ENCODE results near the gene OAS3. TPM values are rescaled to one million over a fixed set of nuclear protein-coding genes. Genes with fewer than 3 reads are reported as not detected.
"Not testable (repeated sequence)": the region's sequence is repeated elsewhere in the genome, so short reads cannot be mapped to it uniquely, and the experiment has no call there.

Gene OAS3
- total RNA-seq, 1 donor from 2014 or later: 6.4 TPM

DNA sequence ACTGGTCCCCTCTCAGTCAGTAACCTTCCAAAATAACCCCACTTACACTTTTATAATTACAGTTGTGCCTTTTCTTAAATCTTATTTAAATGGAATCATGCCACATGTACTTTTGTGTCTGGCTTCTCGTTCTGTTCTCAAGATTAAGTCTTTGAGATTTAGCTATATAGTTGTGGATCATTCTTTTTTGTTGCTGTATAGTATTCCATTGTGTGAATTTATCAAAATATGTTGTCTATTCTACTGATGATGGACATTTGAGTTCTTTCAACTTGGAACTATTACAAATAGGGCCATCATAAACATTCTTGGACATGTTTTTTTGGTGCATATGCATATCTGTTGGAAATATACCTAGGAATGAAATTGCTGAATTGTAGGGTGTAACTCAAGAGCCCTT is 9.0 kb downstream of the OAS3 start:
- intact Hi-C loops (cut with DNase I): no loop called here
- DNase-seq (ENCODE audit: low spot score): no peak

DNA sequence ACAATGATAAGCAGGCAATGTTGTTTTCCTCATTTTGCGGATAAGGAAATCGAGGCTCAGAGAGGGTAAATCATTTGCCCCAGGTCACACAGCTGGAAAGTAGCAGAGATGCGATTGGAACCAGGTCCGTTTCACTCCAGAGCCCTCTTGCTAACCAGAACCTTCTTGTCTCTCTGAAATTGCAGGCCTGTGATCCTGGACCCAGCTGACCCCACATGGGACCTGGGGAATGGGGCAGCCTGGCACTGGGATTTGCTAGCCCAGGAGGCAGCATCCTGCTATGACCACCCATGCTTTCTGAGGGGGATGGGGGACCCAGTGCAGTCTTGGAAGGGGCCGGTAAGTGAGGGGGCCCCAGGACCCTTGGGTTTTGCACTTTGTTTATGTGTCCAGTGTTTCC is 9.5 kb downstream of the OAS3 start:
- no peak for DNase-seq (ENCODE audit: low spot score)
- intact Hi-C loops (cut with DNase I): no loop called here

DNA sequence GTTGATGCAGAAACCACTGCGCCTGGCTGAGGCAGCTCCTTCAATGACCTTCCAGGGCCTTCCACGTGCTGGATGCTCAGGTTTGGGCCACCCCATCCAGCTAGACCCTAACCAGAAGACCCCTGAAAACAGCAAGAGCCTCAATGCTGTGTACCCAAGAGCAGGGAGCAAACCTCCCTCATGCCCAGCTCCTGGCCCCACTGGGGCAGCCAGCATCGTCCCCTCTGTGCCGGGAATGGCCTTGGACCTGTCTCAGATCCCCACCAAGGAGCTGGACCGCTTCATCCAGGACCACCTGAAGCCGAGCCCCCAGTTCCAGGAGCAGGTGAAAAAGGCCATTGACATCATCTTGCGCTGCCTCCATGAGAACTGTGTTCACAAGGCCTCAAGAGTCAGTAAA is 10.5 kb downstream of the OAS3 start:
- intact Hi-C loops (cut with DNase I): no loop called here
- no peak for DNase-seq (ENCODE audit: low spot score)

DNA sequence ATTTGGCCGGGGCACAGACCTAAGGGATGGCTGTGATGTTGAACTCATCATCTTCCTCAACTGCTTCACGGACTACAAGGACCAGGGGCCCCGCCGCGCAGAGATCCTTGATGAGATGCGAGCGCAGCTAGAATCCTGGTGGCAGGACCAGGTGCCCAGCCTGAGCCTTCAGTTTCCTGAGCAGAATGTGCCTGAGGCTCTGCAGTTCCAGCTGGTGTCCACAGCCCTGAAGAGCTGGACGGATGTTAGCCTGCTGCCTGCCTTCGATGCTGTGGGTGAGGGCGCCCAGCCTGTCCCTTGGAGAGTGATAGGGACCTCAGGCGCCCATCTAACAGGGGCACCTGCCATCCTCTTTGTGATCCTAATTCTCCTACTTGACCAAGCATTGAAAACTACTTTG is 12.4 kb downstream of the OAS3 start:
- intact Hi-C loops (cut with DNase I): no loop called here
- DNase-seq (ENCODE audit: low spot score): no peak

DNA sequence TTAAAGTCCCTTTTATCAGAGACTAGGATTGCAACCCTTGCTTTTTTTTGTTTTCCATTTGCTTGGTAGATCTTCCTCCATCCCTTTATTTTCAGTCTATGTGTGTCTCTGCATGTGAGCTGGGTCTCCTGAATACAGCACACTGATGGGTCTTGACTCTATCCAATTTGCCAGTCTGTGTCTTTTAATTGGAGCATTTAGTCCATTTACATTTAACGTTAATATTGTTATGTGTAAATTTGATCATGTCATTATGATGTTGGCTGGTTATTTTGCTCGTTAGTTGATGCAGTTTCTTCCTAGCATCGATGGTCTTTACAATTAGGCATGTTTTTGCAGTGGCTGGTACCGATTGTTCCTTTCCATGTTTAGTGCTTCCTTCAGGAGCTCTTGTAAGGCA is 18.9 kb downstream of the OAS3 start:
- DNase-seq (ENCODE audit: low spot score); intact Hi-C loops (cut with DNase I): not testable (repeated sequence)

DNA sequence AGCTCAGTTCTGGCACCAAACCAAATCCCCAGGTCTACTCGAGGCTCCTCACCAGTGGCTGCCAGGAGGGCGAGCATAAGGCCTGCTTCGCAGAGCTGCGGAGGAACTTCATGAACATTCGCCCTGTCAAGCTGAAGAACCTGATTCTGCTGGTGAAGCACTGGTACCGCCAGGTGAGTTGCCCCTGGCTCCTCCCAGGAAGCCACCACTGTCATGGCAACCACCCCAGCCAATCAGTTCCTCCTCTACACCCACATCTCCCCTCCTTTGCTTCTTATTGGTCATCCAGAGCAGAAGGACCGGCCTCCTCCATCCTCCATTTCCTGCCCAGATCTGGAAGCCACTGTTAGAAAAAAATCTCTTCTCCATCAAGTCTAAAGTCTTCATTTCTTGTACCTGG is 22.8 kb downstream of the OAS3 start:
- DNase-seq (ENCODE audit: low spot score): peak; percentile 20
- intact Hi-C loops (cut with DNase I): no loop called here

DNA sequence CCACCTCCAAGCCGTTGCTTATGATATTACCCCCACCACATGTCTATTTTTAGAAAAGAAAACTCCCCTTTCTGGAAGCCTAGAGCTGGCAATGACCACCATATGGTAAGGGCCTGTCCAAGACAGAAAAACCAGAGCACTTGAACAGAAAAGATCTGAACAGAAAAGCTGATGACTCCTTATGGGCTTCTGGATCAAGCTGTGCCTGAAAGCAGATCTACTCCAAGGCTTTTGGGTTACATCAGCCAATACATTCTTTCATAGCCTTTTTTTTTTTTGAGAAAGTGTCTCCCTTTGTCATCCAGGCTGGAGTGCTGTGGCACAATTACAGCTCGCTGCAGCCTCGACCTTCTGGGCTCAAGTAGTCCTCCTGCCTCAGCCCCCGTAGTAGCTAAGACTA is 23.3 kb downstream of the OAS3 start:
- intact Hi-C loops (cut with DNase I): no loop called here
- no peak for DNase-seq (ENCODE audit: low spot score)

DNA sequence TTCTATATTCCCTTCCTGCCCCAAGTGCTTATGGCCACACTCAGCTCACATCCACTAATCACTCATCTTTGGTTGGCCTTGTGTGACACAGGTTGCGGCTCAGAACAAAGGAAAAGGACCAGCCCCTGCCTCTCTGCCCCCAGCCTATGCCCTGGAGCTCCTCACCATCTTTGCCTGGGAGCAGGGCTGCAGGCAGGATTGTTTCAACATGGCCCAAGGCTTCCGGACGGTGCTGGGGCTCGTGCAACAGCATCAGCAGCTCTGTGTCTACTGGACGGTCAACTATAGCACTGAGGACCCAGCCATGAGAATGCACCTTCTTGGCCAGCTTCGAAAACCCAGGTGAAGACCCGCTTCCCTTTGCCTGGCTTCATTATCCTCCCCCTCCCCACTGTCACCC is 24.3 kb downstream of the OAS3 start:
- peak; percentile 35 for DNase-seq (ENCODE audit: low spot score)
- intact Hi-C loops (cut with DNase I): no loop called here

DNA sequence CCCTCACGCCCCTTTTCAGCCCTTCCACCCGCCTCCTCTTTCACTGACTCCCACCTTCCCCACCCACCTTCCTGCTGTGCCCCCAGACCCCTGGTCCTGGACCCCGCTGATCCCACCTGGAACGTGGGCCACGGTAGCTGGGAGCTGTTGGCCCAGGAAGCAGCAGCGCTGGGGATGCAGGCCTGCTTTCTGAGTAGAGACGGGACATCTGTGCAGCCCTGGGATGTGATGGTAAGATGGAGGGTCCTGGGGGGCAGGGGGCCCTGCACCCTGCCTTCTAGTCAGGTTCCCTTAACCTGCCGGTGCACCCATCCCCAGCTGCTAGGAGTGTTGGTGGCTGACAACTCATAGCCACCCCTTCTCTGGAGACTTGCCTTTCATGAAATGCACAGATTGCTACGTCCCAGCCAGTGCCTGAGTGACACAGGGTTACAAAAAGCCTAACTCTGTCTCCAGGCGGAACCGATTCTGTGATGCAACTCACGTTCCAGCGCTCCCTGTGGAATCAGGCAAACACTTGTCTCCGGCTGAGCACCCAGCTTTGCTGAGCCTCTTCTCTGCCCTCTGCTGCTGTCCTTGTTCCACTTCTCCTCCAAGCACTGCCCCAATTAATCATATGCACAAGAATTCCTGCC is 25.1 kb downstream of the OAS3 start:
- peak; percentile 33 for DNase-seq (ENCODE audit: low spot score)
- intact Hi-C loops (cut with DNase I): no loop called here

DNA sequence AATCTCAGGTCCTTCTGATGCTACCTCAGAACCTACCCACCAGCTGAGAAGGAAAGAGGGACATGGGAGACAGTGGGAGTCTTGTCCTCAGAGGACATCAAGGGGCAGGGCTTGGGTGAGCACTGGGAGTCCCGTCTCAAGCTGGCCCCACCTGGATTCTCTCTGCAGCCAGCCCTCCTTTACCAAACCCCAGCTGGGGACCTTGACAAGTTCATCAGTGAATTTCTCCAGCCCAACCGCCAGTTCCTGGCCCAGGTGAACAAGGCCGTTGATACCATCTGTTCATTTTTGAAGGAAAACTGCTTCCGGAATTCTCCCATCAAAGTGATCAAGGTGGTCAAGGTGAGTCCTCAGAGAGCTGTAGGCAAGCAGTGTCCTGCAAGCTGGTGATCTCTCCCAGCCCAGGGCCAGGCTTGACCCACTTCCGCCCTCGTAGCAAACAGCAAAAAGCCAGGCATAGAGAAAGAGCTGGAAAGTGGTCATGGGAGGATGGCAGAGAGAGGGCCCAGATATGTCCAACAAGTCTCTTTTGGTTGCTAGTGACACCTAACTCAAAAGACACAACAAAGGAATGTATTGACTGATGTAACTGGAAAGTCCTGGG is 25.9 kb downstream of the OAS3 start:
- DNase-seq (ENCODE audit: low spot score): peak; percentile 33
- intact Hi-C loops (cut with DNase I): no loop called here

DNA sequence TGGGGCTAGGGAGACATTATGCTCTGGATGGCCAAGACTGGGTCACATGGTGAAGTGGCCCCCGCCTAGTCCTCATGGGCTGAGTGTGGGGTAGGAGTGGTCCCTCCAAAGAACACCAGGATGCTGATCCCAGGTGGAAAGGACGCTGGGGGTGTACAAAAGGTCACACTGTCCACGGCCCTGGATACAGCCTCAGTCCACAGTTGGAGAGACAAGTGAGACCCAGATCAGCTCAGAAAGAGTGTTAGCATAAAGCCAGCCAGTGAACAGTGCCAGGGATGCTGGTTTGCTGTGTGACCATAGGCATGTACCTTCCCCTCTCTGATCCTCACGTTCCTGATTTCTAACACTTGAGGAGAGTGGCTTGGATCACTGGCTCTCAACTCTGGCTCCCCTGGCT is 26.6 kb downstream of the OAS3 start:
- DNase-seq (ENCODE audit: low spot score): peak; percentile 68
- intact Hi-C loops (cut with DNase I): no loop called here

DNA sequence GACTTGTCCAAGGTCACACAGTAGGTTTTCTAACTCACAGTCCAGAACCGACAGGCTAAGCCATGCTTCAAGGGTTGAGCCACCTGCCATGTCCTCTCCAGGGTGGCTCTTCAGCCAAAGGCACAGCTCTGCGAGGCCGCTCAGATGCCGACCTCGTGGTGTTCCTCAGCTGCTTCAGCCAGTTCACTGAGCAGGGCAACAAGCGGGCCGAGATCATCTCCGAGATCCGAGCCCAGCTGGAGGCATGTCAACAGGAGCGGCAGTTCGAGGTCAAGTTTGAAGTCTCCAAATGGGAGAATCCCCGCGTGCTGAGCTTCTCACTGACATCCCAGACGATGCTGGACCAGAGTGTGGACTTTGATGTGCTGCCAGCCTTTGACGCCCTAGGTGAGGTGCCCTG is 27.4 kb downstream of the OAS3 start:
- intact Hi-C loops (cut with DNase I): no loop called here
- peak; percentile 58 for DNase-seq (ENCODE audit: low spot score)

DNA sequence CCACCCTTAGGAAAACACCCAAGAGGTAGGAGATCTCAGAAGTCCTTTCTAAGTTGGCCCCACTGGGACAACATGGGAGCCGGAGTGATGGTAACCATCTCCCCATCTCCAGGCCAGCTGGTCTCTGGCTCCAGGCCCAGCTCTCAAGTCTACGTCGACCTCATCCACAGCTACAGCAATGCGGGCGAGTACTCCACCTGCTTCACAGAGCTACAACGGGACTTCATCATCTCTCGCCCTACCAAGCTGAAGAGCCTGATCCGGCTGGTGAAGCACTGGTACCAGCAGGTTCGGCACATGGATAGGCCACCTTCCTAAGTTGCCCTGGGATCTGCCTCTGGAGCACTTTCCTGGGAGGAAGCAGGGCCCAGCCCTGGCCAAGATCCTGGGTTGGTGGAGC is 29.0 kb downstream of the OAS3 start:
- intact Hi-C loops (cut with DNase I): no loop called here
- DNase-seq (ENCODE audit: low spot score): peak; percentile 22

DNA sequence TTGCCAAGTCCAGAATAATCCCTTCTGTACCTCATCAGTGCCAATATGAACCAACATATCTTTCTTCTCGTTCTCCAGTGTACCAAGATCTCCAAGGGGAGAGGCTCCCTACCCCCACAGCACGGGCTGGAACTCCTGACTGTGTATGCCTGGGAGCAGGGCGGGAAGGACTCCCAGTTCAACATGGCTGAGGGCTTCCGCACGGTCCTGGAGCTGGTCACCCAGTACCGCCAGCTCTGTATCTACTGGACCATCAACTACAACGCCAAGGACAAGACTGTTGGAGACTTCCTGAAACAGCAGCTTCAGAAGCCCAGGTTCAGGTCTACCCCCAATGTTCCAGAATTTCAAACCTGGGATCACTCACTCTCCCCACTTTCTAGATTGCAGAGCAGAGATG is 29.6 kb downstream of the OAS3 start:
- intact Hi-C loops (cut with DNase I): no loop called here
- peak; percentile 63 for DNase-seq (ENCODE audit: low spot score)

DNA sequence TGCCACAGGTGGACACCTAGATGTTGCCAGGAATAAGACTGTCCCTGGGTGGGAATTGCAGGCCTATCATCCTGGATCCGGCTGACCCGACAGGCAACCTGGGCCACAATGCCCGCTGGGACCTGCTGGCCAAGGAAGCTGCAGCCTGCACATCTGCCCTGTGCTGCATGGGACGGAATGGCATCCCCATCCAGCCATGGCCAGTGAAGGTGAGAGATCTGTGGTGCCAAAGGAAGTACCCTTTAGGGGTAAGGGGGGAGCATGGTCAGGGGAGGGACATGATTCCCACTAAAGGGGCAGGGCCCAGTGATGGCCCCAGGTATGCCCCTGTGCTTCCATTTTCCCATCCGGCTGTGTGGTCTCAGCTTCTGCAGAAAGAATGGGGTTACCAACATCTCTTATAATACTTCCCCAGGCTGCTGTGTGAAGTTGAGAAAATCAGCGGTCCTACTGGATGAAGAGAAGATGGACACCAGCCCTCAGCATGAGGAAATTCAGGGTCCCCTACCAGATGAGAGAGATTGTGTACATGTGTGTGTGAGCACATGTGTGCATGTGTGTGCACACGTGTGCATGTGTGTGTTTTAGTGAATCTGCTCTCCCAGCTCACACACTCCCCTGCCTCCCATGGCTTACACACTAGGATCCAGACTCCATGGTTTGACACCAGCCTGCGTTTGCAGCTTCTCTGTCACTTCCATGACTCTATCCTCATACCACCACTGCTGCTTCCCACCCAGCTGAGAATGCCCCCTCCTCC is 31.5 kb downstream of the OAS3 start:
- intact Hi-C loops (cut with DNase I): no loop called here

DNA sequence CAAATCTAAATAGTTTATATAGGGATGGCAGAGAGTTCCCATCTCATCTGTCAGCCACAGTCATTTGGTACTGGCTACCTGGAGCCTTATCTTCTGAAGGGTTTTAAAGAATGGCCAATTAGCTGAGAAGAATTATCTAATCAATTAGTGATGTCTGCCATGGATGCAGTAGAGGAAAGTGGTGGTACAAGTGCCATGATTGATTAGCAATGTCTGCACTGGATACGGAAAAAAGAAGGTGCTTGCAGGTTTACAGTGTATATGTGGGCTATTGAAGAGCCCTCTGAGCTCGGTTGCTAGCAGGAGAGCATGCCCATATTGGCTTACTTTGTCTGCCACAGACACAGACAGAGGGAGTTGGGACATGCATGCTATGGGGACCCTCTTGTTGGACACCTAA is 32.1 kb downstream of the OAS3 start:
- peak; percentile 35 for DNase-seq (ENCODE audit: low spot score)
- intact Hi-C loops (cut with DNase I): no loop called here

More for the DNA sequence above, 31.5 kb downstream of the OAS3 start:
- DNase-seq (ENCODE audit: low spot score): no peak

DNA sequence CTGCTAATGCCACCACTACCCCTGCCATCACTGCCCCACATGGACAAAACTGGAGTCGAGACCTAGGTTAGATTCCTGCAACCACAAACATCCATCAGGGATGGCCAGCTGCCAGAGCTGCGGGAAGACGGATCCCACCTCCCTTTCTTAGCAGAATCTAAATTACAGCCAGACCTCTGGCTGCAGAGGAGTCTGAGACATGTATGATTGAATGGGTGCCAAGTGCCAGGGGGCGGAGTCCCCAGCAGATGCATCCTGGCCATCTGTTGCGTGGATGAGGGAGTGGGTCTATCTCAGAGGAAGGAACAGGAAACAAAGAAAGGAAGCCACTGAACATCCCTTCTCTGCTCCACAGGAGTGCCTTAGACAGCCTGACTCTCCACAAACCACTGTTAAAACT is 33.0 kb downstream of the OAS3 start:
- intact Hi-C loops (cut with DNase I): no loop called here
- no peak for DNase-seq (ENCODE audit: low spot score)

DNA sequence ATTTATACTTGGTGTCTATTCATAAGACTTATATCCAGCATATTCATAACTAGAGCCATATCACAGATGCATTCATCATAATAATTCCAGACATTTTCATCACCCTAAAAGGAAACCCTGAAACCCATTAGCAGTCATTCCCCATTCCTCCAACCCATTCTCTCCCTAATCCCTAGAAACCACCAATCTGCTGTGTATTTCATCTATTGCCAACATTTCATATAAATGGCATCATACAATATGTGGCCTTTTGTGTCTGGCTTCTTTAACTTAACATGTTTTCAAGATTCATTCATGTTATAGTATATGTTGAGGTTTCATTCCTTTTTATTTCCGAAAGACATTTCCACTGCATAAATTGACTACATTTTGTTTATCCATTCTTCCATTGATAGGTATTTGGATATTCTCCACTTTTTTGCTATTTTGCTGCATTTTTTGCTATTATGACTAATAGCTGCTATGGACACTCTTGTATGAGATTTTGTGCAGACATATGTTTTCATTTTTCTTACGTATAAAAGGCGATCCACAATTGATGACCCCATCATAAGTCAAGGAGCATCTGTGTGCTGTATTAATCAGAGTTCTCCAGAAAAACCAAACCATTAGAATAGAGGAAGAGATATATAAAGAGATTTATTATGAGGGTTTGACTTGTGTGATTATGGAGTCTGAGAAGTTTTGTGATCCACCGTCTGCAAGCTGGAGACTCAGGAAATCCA is 34.9 kb downstream of the OAS3 start:
- intact Hi-C loops (cut with DNase I): no loop called here
- no peak for DNase-seq (ENCODE audit: low spot score)

DNA sequence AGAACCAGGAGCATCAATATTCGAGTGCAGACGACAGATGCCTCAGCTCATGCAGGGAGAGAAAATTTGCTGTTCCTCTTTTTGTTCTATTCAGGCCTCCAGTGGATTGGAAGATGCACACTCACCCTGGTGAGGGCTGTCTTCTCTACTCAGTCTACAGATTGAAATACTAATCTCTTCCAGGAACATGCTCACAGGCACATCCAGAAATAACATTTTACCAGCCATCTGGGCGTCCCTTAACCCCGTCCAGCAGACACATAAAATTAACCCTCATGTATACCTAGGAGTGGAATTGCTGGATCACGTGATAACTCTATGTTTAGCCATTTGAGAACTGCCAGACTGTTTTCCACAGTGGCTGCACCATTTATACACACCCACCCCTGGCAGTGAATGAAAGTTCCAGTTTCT is 35.6 kb downstream of the OAS3 start:
- DNase-seq (ENCODE audit: low spot score): no peak
- intact Hi-C loops (cut with DNase I): no loop called here

DNA sequence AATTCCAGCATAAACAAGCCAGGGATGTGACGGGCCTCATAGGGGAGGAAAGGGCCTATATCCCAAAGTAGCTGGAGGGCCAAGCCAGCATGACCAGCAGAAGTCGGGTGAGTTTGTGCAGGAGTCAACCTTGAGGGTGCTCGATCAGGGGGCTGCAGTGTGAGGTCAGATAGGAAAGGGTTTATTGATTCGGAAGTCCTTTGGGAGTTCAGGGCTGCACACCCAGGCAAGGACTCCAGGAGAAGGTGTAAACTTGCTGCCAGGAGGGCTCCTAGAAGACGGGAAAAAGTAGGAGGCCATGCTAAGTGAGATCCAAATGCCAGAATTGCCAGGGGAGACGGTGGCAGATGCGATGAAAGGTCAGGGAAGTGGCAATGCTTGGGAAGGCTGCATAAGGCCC is 36.6 kb downstream of the OAS3 start:
- intact Hi-C loops (cut with DNase I): loop anchor here (5.0 kb wide), 1 partner anchor 68 kb away; the partner anchor contains the start of gene OAS1
- DNase-seq (ENCODE audit: low spot score): no peak
